HG02943 (cell line): ENCODE measurements around the gene ZNF418.

Experiments
- ATAC-seq: cut with Tn5 transposase; IDR thresholded peaks from one replicate; pipeline ENCODE4 v1.9.1; 2021; ENCODE audit warnings: mild to moderate bottlenecking, low read depth, moderate library complexity; ENCODE audit not compliant: unreplicated experiment

The ZNF418 gene

DNA sequence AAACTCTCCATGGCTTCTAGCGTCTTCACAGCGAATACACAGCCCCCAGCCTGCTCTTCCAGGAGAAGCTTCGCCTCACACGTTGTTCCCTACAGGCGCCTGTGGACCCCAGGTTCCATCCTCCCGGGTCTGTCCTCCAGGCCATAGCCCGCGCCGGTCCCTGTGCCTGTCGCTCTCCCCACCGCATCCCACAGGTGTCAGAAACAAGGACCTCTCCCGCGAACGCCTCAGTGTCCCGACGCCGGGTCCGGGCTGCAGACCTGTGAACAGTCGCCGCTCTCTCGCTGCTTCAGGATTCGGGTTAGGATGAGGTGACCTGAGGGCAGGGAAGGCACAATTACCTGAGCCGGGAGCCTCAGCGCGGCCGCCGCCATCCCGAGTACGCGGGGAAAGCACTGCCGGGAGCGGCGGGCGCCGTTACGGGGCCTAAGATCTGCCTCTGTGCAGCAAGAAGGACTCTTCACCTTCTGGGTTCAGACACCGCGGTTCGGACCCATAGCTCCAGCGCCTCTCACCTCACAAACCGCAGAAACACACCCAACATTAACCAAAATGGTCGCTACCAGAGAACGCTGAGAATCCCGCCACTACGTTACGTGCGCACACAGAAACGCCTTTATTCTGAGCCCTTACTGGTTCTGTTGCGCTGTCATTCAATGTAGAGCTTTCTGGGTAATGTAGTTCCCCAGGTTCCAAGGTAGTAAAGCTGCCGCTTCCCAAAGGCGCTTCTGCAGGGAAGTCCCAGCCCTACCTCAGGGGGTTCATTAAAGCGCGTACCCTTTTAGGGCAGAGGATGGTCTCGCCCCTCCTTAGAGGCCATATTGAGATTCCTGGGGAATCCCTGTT lies at the start of gene ZNF418:
ZNF418 (minus strand) TSS at position 583 of the 846 bp plus-strand sequence. CDS start 1,580 bp downstream, outside the sequence.
- no peak for ATAC-seq

DNA sequence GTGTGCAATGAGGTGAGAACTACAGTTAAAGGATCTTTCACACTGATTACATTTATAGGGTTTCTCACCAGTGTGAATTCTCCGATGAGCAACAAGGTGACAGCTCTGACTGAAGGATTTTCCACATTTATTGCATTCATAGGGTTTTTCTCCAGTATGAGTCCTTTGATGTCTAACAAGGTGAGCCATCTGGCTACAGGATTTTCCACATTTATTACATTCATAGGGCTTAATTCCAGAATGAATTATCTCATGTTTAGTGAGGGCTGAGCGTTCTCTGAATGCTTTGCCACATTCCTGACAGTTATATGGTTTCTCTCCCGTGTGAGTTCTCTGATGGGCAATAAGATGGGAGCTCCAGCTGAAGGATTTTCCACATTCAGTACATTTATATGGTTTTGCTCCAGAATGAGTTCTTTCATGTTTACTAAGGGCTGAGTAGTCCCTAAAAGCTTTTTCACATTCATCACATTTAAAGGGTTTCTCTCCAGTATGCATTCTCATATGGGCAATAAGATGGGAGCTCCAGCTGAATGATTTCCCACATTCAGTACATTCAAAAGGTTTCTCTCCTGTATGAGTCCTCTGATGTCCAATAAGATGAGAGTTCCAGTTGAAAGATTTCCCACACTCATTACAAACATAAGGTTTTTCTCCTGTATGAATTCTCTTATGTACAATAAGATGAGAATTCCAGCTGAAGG lies 43.5 kb upstream of the ZNF418 start:
- ATAC-seq = no peak

DNA sequence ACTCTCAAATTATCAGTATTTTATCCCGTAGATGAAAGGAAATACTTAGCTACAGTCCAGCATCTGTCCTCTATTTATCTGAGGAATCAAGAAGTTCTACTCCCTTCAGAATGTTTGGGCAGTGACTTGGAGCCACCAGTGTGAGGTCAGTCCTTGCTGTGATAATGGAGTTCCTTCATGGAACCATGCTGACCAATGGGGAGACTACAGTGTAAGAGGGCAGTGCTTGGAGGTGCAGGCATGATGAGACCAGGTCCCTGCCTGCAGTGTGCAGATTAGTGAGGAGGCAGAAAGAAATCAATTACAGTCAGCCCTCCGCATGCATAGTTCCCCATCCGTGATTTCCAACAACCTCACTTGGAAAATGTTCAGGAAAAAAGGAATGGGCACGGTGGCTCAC lies 39.2 kb upstream of the ZNF418 start, which contains the start of gene C19orf18:
C19orf18 (minus strand) TSS at position 101 of the 400 bp plus-strand sequence. CDS start 102 bp downstream, outside the sequence.
- ATAC-seq = no peak

DNA sequence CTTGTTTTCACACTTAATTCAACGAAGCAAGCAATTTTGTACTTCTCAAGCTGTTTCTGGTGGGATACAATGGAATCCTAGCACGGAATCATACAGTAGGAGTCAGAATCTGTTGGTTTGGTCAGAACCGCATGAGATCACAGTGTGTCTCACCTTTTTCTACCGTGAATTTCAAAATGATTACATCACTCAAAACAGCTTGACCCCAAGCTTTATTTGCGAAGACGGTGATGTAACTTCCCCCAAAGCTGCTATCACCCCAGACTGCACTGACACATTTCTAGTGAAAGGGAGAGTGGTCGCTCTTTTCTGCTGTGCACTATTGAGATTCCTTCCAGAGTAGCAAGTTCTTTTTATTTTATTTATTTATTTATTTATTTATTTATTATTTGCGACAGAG lies 29.6 kb upstream of the ZNF418 start:
- ATAC-seq = no peak

DNA sequence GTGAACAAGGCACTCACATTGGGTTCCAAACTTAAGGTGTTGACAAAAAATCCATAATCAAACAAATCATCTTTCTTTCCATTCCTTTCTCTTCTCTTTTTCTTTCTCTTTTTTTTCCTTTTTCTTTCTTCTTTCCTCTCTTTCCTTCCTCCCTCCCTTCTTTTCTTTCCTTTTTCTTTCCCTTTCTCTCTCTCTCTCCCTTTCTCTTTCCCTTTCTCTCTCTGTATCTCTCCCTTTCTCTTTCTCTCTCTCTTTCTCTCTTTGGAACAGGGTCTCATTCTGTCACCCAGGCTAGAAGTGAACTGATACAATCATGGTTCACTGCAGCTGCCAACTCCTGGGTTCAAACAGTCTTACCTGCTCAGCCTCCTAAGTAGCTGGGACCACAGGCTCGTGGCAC lies 26.6 kb upstream of the ZNF418 start:
- ATAC-seq = no peak

DNA sequence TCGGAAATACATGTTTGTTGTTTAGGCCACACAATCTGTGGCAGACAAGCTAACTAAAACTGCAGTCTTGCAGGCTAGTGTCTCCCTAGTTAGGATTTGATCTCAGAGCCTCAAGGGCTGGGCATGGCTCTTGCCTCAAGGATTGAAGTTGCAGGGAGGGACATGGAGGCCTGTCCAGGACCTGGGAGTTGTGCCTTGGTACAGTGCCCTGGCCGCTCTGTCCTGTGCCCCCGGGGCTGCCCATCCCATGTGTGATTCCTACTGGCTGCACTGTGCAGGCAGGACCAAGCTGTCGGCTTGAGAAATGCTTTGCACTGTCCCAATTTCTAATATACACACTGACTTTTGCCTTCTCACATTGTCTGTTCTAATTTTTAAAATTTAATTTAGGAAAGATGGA lies 19.8 kb upstream of the ZNF418 start:
- ATAC-seq = no peak

DNA sequence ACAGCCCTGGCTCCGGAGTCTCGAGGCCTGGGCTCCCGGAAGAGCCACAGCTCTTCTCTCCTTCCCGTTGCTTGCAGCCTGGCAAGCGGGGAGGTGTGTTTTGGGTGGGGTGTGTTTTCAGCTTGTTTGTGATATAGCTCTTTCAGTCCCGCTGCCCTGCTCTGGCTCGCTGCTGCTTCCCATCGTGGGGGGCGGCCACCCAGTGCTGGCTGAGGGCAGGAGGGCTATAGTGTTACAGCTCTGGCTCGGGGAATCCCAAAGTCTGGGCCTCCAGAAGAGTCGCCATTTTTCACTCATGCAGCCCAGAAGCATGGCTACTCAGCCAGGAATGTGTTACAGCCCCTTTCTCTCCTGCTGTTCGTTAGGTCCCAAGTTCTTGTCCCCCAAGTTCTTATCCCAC lies 14.5 kb upstream of the ZNF418 start:
- ATAC-seq = no peak

DNA sequence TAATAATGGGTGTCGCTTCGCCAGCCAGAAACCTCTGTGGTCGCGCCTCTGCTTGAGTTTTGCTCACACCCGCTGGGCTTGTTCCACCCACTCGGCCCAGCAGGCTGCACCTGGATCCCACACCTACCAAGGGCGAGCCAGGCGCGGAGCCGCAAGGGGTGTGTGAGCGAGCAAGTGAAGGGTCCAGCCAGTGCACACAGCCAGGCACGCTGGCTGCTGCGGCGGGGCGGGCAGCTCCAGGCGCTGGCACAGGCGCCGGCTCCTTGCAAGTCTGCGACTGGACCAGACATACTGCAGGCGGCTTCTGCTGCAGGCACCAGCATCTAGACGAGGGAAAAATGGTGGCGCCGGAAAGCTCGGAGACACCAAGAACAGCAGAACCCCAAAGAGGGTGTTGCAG lies 14.1 kb upstream of the ZNF418 start:
- no peak for ATAC-seq

DNA sequence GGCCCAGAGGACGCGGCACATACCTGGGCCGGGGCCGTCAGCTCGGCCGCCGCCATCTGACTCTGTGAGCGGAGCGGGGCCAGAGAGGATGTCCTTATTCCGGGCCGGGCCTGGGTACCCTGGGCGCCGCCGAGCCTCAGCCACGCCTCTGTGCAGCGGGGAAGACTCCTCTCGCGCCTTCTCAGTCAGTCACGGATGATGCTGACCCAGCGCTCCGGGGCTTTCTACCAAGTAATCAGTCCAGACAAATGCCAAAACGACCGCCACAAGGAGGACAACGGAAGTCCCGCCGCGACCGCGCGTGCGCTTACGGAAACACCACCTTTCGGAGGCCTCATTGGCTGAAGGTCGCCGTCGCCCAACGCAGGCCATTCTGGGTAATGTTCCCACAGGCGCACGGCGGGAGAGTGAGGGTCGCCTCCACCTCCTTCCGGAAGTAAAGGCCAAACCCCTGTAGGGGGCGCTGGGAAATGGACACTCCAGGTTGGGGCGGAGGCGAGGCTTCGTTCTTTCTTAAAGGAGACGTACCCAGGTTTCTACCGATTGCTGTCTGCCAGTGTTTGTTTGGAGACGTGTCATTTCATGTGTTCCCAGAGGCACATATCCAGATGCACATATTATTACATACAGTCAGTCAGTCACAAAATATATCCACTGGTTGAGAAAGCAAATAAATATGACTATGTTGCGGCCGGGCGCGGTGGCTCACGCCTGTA lies 12.4 kb upstream of the ZNF418 start, which contains the start of gene ZNF256:
ZNF256 (minus strand) TSS at position 288 of the 716 bp plus-strand sequence; CDS start at position 56, 232 bp downstream.
- ATAC-seq = peak; percentile 89

DNA sequence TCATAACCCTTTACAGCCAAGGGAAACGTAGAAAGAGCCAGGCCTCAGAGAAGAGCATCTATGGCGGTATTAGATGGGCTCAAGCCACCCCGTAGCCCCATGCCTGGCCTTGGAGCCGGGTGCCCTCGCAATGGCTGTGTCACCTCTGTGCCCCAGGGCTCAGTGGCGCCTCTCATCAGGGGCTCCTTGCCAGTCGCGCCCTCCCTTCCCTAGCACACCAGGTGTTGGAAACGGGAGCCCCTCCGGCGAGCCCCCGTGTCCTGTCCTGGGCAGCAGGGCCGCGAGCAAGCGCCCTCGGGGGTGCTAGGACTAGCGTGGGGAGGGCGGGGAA lies 11.9 kb upstream of the ZNF418 start:
- no peak for ATAC-seq

DNA sequence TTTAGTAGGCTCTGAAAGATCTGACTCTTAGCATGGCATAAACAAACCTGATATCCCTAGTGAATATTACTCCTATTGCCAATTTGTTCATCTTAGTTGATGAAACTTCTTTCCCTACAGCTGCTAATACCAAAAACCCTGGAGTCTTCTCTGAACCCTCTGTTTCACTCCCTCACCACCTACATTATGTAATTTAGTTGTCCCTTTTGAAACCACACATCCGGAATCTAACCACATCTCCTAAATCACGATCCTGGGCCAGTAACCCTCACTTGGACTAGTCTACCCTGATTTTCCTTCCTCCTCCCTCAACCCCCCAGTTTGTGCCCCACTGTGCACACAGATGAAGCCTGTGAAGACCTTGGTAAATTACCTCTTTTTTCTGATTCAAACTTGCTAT lies 11.1 kb upstream of the ZNF418 start:
- no peak for ATAC-seq

DNA sequence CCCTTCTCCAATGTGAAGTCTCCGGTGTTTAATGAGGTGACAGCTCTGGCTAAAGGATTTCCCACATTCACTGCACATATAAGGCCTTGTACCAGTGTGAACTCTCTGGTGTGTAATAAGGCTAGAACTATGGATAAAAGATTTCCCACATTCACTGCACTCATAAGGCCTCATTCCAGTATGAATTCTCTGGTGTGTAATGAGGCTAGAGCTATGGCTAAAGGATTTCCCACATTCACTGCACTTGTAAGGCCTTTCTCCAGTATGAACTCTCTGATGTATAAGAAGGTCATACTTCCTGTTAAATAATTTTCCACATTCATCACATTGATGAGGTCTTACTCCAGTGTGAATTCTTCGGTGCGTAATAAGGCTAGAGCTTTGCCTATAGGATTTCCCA lies 6.4 kb upstream of the ZNF418 start:
- no peak for ATAC-seq

DNA sequence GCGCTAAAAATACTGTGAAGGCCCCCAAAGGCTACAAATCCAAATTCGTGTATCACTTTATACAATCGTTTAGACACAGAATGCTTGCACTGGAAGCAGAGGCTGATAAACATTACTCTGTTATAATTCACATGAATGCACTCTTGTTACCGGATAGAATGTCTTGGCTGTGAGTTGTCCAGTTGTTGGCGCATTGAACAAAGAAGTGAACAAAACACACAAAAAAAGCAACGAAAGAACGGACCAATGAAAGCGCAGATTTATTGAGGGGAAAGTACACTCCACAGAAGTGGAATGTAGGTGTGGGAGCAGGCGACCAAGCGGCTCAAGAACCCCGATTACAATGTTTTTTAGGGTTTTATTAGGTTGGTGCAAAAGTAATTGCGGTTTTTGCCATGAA lies 529 bp upstream of the ZNF418 start:
- ATAC-seq = no peak

DNA sequence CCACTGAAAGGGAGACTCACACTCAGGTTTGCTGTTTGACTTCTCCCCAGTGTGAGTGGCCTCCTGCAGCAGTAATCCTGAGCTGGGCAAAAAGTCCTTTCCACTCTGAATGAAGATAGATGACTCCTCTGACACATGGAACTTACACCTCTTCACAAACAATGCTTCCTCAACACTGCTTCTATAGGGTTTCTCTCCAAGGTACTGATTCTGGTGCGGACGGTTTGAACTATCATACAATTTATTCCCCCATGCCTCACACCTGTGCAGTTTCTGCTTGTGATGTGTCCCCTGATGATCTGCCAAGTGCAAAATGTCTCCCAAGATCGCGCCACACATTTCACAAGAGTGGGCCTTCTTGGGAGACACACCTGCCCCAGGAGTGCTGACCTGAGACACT lies 7.6 kb downstream of the ZNF418 start:
- ATAC-seq = no peak

DNA sequence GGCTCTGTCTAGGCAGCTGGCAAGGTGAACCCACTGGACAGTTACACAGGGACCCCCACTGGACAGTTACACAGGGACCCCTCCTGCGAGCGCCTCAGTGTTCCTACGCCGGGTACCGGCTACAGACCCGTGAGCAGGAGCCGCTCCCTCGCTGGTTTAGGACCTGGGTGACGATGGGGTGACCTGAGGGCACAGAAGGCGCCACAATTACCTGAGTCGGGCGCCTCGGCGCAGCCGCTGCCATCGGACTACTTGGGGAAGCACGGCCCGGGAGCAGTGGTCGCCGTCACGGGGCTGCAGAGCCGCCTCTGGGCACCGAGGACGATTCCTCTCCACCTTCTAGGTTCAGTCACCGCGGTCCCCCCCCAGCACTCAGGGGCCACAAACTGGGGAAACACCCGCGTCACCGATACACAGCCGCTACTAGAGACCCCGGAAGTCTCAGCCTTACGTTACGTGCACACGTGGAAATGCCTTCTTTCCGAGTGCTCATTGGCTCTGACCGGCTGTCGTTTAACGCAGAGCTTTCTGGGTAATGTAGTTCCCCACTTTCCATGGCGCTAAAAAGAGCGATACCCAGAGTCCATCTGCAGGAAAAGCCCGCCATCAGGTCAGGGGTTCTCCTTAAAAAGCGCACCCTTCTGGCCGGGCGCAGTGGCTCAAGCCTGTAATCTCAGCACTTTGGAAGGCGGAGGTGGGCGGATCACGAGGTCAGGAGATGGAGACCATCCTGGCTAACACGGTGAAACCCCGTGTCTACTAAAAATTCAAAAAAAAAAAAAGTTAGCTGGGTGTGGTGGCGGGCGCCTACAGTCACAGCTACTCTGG lies 18.8 kb downstream of the ZNF418 start, which contains the start of gene ZNF417:
ZNF417 (minus strand) TSS at position 425 of the 828 bp plus-strand sequence; CDS start at position 244, 181 bp downstream.
- peak; percentile 96 for ATAC-seq

DNA sequence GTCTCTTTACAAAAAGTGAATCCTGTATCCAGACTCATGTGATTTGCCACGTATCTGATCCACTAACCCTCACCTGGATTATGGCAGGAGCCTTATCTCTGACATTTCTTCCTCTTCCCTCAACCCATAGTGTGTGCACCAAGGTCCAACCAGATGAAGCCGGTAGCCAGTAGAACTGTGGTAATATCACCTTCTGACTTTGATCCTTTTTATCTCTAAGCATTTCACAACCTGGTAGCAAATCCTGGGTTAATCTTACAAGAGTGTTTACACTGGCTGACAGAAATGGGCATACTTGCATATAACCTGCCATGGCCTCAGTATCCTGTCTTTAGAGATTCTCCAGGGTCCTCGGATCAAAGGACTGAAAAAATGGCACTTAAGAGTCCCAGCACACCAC lies 20.7 kb downstream of the ZNF418 start:
- ATAC-seq = no peak

DNA sequence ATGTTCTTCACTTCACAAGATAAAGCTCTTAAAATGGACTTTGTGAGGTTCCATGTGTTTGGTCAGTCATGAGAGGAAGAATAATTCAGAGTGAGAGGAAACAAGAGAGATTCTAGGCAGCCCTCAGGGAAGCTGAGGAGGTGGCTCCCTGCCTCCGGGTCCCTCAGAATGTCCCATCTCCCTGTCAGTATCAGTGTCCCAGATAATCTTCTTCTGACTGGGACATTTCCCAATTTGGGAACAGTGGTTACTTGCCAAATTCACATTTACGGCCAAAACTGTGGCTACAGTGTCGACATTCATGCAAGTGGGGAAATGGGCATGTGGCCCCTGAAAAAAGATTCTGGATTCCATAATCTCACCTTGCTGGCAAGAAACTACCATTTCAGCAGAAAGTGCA lies 27.8 kb downstream of the ZNF418 start:
- ATAC-seq = no peak

DNA sequence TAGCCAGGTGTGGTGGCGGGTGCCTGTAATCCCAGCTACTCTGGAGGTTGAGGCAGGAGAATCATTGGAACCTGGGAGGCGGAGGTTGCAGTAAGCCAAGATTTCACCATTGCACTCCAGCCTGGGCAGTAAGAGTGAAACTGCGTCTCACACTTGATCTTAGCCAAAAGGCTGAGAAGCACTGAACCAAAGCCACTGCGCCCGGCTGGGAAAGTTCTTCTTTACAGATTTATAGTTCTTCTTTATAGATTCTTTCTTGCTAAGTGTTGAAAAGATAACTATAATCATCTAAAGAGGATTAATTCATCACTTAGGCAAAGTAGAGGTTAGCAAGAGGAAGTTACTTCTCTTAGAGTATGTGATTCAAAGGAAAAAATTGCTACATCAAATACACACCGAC lies 29.9 kb downstream of the ZNF418 start:
- ATAC-seq = no peak

DNA sequence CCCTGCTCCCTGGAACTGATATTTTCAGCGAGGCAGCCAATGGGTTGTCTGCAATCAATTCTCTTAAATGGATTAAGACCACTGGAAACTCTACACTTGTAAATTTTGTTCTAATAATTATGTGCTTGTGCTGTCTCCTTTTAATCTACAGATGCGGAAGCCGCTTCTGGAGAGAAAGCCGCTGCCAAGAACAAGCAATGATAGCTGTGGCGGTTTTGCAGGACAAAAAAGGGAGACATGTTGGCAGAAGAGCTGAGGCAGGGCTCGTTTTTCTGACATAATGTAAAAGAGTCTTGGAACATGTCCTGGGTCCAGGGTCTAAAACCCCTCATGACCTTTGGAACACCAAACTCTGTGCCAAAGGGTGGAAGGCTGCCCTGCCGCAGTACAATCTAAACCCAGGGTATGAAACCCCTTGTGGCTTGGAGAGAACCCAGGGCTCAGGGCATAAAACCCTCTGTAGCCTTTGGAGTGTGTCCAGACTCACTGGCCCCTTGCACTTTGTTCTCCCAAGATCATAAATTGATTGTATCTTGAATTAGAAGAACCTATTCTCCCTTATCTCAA lies 31.5 kb downstream of the ZNF418 start:
- no peak for ATAC-seq

DNA sequence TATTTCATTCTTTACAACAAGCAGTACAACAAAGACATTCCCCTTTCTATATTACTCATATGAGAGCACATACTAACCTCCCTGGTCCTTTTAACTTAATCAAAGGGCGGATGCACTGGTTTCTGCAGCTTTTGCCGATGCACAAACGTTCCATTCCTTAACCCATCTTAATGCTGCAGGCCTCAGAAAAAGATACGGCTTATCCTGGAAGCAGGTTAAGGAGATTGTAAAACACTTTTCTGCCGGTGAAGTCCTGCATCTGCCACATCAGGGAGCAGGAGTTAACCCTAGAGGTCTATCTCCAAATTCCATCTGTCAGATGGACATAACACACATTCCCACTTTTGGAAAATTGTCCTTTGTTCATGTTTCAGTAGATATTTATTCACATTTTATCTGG lies 34.9 kb downstream of the ZNF418 start:
- no peak for ATAC-seq
